Liver (tissue), 3 donors: ENCODE data around the gene MRPL27.

Experiments
- EGR1 ChIP-seq, 2 donors: IDR thresholded peaks; 2 replicates each; pipeline ENCODE4 v1.6.1; 2016 to 2018; ENCODE audit warnings: antibody characterized with exemption in 2 of 2, low read depth in 2 of 2
- YY1 ChIP-seq: IDR thresholded peaks from 2 replicates; pipeline ENCODE4 v1.6.1; 2016; ENCODE audit warnings: antibody characterized with exemption, mild to moderate bottlenecking
- TF ChIP-seq, protein P1 (sequence below): fragments of 150-350 bp; IDR thresholded peaks from 2 replicates; pipeline ENCODE4 v1.5.1; 2017; ENCODE audit warnings: improper control_type of control experiment, low read depth, low read length; ENCODE audit not compliant: missing input control
- donor health status: healthy.
- donor health status: healthy.

DNA sequence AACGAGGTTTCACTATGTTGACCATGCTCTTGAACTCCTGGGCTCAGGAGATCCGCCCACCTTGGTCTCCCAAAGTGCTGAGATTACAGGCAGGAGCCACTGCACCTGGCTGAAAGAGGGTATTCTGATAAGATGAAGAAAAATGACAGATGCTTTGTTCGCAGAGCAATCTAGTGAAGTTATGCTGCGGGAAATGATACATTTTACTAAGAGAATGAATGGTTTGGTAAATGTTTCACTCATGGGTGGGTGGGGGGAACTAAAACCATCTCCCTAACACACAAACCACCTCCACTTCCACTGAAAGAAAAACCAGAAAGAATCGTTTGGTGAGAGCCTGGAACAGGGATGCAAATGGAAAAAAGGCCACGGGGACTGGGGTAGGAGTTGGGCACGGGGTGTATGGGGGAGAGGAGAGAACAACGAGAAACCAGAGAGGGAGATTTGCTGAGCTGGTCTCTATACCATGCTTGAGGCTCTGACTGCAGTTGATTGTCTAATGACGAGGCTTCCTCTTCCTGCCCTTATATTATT is 46.1 kb downstream of the MRPL27 start:
- TF ChIP-seq YY1 (no peak), EGR1 (IDR thresholded peaks at IDR 0.05; ENCODE audit: low read depth in 2 of 2) (no peak)
- TF ChIP-seq, protein P1, sequence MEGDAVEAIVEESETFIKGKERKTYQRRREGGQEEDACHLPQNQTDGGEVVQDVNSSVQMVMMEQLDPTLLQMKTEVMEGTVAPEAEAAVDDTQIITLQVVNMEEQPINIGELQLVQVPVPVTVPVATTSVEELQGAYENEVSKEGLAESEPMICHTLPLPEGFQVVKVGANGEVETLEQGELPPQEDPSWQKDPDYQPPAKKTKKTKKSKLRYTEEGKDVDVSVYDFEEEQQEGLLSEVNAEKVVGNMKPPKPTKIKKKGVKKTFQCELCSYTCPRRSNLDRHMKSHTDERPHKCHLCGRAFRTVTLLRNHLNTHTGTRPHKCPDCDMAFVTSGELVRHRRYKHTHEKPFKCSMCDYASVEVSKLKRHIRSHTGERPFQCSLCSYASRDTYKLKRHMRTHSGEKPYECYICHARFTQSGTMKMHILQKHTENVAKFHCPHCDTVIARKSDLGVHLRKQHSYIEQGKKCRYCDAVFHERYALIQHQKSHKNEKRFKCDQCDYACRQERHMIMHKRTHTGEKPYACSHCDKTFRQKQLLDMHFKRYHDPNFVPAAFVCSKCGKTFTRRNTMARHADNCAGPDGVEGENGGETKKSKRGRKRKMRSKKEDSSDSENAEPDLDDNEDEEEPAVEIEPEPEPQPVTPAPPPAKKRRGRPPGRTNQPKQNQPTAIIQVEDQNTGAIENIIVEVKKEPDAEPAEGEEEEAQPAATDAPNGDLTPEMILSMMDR, result no peak
